NCI-H146 treated with DMSO at 0.1 percent for 48 hours (cell line): ENCODE results near the gene CABLES1.
"Not testable (repeated sequence)": the region's sequence is repeated elsewhere in the genome, so short reads cannot be mapped to it uniquely, and the experiment has no call there.

Source experiments
- DNase-seq: peaks from one replicate; lab custom pipeline; 2025; ENCODE audit not compliant: unreplicated experiment; lab: John Stamatoyannopoulos, UW

Gene CABLES1

GRCh38 chr18:23238651-23239349 lies 103.5 kb downstream of the CABLES1 start:
- no peak for DNase-seq

GRCh38 chr18:23239350-23239692 lies 104.0 kb downstream of the CABLES1 start:
- no peak for DNase-seq

- DNase-seq, result no peak
Observed at GRCh38 chr18:23239885-23240608, 104.8 kb downstream of the CABLES1 start.

GRCh38 chr18:23240609-23240930 lies 105.3 kb downstream of the CABLES1 start:
- no peak for DNase-seq

GRCh38 chr18:23241833-23242496 lies 106.7 kb downstream of the CABLES1 start:
- DNase-seq, result not testable (repeated sequence)

GRCh38 chr18:23243178-23243577 lies 107.9 kb downstream of the CABLES1 start:
- no peak for DNase-seq

- no peak for DNase-seq
Observed at GRCh38 chr18:23243816-23244215, 108.5 kb downstream of the CABLES1 start.

- peak; percentile 36 for DNase-seq
Observed at GRCh38 chr18:23244401-23244800, 109.1 kb downstream of the CABLES1 start.

GRCh38 chr18:23245461-23245860 lies 110.2 kb downstream of the CABLES1 start:
- DNase-seq, result no peak

GRCh38 chr18:23247331-23247730 lies 112.0 kb downstream of the CABLES1 start:
- DNase-seq, result no peak

GRCh38 chr18:23247896-23248295 lies 112.6 kb downstream of the CABLES1 start:
- DNase-seq, result no peak

GRCh38 chr18:23248826-23249225 lies 113.5 kb downstream of the CABLES1 start:
- no peak for DNase-seq

GRCh38 chr18:23249348-23249747 lies 114.1 kb downstream of the CABLES1 start:
- DNase-seq, result no peak

- no peak for DNase-seq
Observed at GRCh38 chr18:23250893-23251656, 115.8 kb downstream of the CABLES1 start.

- DNase-seq, result no peak
Observed at GRCh38 chr18:23253630-23254029, 118.3 kb downstream of the CABLES1 start.

GRCh38 chr18:23257137-23257536 lies 121.9 kb downstream of the CABLES1 start:
- no peak for DNase-seq

GRCh38 chr18:23257686-23258565 lies 122.6 kb downstream of the CABLES1 start:
- no peak for DNase-seq

- no peak for DNase-seq
Observed at GRCh38 chr18:23258566-23259469, 123.5 kb downstream of the CABLES1 start.
